ENCODE data around the gene NTRK3.

NTRK3 gene

DNA sequence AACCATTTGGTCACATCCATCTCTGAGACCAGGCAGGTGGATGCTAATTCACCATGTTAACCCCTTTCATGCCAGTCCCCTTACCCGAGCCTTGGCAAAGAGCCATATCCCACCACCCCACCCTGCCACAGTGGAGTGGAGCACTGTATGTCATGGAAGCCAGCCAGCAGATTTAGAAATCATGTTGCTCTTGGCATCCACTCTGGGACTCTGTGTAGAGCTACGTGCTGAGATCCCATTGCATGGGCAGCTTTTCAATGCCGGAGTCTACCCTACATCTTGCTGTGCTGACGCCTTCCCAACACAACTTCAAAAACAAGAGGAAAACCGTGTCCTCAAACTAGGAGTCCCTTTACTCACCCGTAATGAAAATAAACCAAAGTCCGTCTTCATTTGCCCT lies 131.0 kb downstream of the NTRK3 start:
- no peak overlapping the region for H3K4me3 ChIP-seq (ENCODE audit: low read depth, low read length)
- TF ChIP-seq, protein P1, sequence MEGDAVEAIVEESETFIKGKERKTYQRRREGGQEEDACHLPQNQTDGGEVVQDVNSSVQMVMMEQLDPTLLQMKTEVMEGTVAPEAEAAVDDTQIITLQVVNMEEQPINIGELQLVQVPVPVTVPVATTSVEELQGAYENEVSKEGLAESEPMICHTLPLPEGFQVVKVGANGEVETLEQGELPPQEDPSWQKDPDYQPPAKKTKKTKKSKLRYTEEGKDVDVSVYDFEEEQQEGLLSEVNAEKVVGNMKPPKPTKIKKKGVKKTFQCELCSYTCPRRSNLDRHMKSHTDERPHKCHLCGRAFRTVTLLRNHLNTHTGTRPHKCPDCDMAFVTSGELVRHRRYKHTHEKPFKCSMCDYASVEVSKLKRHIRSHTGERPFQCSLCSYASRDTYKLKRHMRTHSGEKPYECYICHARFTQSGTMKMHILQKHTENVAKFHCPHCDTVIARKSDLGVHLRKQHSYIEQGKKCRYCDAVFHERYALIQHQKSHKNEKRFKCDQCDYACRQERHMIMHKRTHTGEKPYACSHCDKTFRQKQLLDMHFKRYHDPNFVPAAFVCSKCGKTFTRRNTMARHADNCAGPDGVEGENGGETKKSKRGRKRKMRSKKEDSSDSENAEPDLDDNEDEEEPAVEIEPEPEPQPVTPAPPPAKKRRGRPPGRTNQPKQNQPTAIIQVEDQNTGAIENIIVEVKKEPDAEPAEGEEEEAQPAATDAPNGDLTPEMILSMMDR (IDR thresholded peaks at IDR 0.05; ENCODE audit: low read depth, low read length), result no peak

DNA sequence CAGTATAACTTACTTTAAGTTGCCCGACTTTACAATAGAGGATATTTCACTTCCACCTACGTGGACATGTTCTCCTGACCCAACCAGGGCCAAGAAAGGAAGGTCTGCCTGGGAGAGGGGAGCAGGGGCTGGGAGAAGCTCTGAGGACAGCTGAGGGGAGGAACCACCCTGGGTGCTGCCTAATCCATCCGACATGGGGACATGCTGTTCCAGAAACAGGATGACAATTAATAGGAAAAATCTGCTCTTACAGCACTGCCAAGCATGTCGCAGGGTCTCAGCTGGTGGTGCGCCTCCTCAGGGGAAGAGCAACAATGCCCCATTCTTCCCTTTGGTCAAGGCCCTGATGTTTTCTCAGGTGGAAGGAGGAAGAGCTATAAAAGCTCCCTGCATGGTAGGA lies 132.3 kb downstream of the NTRK3 start:
- TF ChIP-seq, protein P1 (IDR thresholded peaks at IDR 0.05; ENCODE audit: low read depth, low read length), result no peak
- no peak overlapping the region for H3K4me3 ChIP-seq (ENCODE audit: low read depth, low read length)

GRCh38 chr15:88121968-88122530 lies 134.5 kb downstream of the NTRK3 start:
- TF ChIP-seq, protein P1 (IDR thresholded peaks at IDR 0.05; ENCODE audit: low read depth, low read length), result no peak
- H3K4me3 ChIP-seq (ENCODE audit: low read depth, low read length), result no peak overlapping the region

- no peak overlapping the region for H3K4me3 ChIP-seq (ENCODE audit: low read depth, low read length)
- TF ChIP-seq, protein P1 (IDR thresholded peaks at IDR 0.05; ENCODE audit: low read depth, low read length), result no peak
These were observed 136.5 kb downstream of the NTRK3 start for GRCh38 chr15:88120026-88120425.

GRCh38 chr15:88118741-88119140 lies 137.8 kb downstream of the NTRK3 start:
- H3K4me3 ChIP-seq (ENCODE audit: low read depth, low read length), result no peak overlapping the region
- TF ChIP-seq, protein P1 (IDR thresholded peaks at IDR 0.05; ENCODE audit: low read depth, low read length), result no peak

DNA sequence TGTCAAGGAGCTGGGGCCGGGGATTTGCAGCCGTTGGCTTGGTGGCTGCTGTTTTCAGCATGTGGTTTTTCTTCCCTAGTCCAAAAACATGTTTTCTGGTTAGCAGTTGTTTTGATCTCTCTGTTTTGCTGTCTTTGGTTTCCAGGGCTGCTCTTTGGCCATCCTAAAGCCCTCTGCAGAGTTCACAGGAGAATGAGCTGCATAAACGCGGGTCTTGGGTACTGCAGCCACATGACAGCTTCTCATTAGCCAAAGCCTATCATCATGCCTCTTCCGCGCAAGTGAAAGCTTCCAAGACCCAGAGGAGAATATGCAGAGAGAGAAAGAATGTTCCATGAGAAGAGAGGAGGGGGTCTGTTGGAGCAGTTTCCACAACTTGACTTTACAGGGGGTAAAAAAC lies 138.5 kb downstream of the NTRK3 start:
- no peak overlapping the region for H3K4me3 ChIP-seq (ENCODE audit: low read depth, low read length)
- TF ChIP-seq, protein P1 (IDR thresholded peaks at IDR 0.05; ENCODE audit: low read depth, low read length), result no peak

DNA sequence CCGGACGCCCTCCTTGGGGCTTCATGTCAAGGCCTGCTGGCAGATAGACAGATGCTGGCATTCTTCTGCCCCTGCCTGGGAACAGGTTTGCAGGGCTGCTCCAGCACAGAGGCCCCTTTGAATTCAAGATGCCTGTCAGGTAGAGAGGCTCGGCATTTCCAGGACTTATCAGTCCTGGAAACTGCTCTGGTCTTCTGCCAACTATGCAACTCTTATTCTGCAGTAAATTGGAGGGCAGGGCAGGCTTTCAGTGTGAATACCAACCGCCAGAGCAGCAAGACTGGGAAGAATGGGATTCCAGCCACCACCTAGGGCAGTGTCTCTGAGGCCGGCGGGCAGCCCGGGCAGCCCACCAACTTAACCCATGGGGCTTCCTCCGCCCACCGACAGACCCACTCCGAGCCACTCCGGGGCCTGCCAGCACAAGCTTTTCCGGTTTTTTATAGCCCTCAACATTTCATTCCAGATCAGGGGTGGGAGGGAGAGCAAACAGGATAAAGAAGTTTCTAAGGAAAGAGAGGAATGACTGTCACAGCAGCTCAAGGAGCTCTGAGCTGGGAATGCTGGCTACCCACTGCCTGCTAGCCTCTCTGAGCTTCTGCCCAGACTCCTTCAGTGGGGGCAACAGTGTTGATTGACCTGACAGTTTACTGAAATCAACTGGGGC lies 140.9 kb downstream of the NTRK3 start:
- TF ChIP-seq, protein P1 (IDR thresholded peaks at IDR 0.05; ENCODE audit: low read depth, low read length), result no peak
- no peak overlapping the region for H3K4me3 ChIP-seq (ENCODE audit: low read depth, low read length)

Data from WI38 (cell line).